Fibroblast of villous mesenchyme (primary cell): ENCODE data around the gene HTR4. TPM values are rescaled to one million over a fixed set of nuclear protein-coding genes. Genes with fewer than 3 reads are reported as not detected.

Experiments
- DNase-seq: peaks from one replicate; pipeline ENCODE4 v3.0.0-alpha.2; 2010; ENCODE audit warnings: low read depth
- H3K4me3 ChIP-seq: 2 replicates; pipeline ENCODE4 v1.5.1; 2011; ENCODE audit warnings: low read depth, mild to moderate bottlenecking, low read length
- total RNA-seq: library from RNA; depleted of rRNA; stranded (reverse); fragments of >200 nt; gene quantifications from 2 replicates; pipeline ENCODE4 v1.2.3, GENCODE V29; 2012
- TF ChIP-seq, protein P1 (sequence below): IDR thresholded peaks from 2 replicates; pipeline ENCODE4 v1.5.1; 2012; ENCODE audit warnings: low read depth, mild to moderate bottlenecking, low read length; ENCODE audit not compliant: insufficient read depth

The HTR4 gene
- total RNA-seq, 1 donor, result not detected

DNA sequence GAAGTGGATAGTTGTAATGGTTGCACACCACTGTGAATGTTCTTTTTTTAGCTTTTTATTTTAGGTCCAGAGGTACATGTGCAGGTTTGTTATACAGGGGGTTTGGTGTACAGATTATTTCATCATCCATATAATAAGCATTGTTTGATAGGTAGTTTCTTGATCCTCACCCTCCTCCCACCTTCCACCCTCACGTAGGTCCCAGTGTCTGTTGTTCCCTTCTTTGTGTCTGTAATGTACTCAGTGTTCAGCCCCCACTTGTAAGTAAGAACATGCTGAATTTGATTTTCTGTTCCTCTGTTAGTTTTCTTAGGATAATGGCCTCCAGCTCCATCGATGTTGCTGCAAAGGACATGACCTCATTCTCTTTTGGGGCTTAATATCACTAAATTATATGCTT, 99.7 kb downstream of the HTR4 start:
- H3K4me3 ChIP-seq, result no peak overlapping the region
- TF ChIP-seq, protein P1, sequence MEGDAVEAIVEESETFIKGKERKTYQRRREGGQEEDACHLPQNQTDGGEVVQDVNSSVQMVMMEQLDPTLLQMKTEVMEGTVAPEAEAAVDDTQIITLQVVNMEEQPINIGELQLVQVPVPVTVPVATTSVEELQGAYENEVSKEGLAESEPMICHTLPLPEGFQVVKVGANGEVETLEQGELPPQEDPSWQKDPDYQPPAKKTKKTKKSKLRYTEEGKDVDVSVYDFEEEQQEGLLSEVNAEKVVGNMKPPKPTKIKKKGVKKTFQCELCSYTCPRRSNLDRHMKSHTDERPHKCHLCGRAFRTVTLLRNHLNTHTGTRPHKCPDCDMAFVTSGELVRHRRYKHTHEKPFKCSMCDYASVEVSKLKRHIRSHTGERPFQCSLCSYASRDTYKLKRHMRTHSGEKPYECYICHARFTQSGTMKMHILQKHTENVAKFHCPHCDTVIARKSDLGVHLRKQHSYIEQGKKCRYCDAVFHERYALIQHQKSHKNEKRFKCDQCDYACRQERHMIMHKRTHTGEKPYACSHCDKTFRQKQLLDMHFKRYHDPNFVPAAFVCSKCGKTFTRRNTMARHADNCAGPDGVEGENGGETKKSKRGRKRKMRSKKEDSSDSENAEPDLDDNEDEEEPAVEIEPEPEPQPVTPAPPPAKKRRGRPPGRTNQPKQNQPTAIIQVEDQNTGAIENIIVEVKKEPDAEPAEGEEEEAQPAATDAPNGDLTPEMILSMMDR, result no peak

DNA sequence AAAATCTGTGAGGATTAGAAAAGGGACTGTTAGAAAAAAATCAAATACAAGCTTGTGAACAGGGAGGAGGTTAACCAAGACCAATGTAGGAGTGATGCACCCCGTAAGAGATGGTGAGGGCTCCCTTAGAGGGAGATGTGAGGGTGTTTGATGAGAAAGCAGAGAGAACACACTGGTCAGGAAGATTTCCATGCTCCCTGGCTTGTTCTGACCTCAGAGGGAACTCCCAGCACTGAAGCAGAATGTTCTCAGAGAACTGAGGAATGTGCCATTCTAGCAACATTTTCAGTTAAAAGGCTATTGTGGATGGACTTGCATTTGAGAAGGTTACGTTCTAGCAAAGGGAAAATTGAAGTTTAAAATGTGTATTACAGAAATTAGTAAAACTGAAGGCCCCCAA, 110.6 kb downstream of the HTR4 start:
- TF ChIP-seq, protein P1, result no peak
- no peak for DNase-seq
- no peak overlapping the region for H3K4me3 ChIP-seq

More for the DNA sequence above, 99.7 kb downstream of the HTR4 start:
- DNase-seq, result no peak

DNA sequence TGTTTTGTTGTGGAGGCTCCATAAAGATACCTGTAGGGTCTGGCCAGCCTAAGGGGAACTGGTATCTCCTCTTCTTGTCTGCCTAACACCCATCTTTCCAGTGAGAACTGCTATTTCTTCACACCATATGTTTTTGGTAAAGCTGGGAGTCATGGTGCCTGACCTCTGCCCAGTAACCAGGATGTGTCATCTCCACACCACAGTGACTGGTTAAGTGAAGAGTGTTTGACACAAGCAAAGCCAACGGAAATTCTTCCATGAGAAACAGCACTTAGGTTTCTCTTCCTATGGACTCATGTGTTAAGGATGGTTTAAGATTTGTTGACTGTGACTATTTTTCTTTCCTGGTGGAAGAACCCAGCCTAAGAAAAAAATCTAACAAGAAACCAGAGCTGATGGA, 111.5 kb downstream of the HTR4 start:
- peak; percentile 1 for DNase-seq
- TF ChIP-seq, protein P1, result no peak
- H3K4me3 ChIP-seq, result no peak overlapping the region

DNA sequence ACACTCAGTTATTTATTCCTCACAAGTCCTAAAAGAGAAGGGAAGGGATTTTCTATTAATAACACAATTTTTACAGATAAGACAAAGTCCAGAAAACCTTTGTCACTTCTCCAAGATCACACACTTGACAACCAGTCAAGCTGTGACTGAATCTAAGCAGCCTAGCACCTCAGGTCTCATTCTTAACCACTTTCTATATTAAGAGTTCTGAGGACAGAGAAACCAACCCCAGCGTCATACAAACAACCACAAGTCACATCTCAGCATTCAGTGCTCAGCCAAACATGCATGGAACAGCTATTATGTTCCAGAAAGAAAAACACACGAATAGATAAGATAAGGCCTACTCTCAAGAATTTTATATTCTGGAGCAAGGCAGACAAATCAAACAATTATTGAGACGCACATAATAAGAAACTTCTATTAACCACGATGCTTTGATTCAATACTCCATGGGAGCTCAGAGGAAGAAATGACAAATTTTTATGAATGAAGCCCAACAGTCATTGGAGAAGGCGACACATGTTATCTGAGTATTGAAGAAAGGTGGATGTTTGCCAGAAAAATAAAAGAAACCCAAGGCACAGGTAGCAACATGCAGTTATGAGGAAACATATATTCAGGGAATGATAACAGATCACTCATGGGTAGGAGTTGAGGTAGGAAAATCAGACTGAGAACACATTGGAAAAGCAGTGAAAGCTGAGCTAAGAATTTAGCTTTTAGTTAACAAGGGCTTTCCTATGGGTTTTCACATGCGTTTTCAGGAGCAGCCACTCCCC, 113.1 kb downstream of the HTR4 start:
- DNase-seq, result no peak
- TF ChIP-seq, protein P1, result no peak

DNA sequence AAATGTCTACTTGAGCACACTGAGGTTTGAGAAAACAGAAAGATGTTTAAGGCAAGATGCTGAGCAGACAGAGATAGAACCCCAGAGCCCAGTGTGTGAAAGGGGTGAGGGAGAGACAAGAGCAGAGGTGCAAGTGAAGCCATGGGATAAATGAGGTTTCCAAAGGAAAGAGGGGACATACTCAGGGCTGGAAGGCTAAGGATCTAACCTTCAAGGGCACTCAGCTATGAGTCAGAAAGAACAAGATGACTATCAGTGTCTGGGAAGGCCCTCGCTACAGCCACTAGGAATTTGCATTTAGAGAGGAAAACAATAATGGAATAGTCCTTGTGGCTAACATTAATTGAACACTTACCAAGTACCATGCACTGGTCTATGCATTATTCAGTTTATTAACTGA, 113.7 kb downstream of the HTR4 start:
- TF ChIP-seq, protein P1, result no peak
- H3K4me3 ChIP-seq, result no peak overlapping the region
- DNase-seq, result no peak

More for the DNA sequence above, 113.1 kb downstream of the HTR4 start:
- no peak overlapping the region for H3K4me3 ChIP-seq

DNA sequence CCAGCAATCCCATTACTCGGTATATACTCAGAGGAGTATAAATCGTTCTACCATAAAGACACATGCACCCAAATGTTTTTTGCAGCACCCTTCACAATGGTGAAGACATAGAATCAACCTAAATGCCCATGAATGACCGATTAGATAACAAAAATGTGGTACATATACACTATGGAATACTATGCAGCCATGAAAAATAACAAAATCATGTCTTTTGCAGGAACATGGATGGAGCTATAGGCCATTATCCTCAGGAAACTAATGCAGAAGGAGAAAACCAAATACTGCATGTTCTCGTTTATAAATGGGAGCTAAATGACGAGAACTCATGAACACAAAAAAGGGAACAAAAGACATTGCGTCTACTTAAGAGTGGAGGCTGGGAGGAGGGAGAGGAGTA, 114.5 kb downstream of the HTR4 start:
- TF ChIP-seq, protein P1, result no peak
- DNase-seq, result no peak
- no peak overlapping the region for H3K4me3 ChIP-seq

DNA sequence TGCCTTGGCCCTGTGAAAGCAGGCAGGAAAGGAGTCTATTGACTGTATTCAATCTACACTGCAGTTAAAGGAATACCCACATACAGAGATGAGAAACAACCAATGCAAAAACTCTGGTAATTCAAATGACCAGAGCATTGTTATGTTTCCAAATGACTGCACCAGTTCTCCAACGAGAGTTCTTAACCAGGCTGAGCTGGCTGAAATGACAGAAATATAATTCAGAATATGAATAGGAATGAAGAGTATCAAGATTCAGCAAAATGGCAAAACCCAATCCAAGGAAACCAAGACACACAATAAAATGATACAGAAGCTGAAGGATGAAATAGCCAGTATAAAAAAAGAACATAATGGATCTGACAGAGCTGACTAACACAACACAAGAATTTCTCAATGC, 119.1 kb downstream of the HTR4 start:
- no peak for DNase-seq
- TF ChIP-seq, protein P1, result no peak
- H3K4me3 ChIP-seq, result no peak overlapping the region
